Osteoblast (primary cell): Measurements from ENCODE around the gene PDGFA. TPM values are rescaled to one million over a fixed set of nuclear protein-coding genes. Genes with fewer than 3 reads are reported as not detected.

ENCODE experiments used
- DNase-seq: peaks from one replicate; pipeline ENCODE4 v3.0.0; 2011; ENCODE audit warnings: low spot score, mixed read lengths; ENCODE audit not compliant: insufficient read length; ENCODE audit errors: missing footprints
- H2AFZ ChIP-seq: 2 replicates; pipeline ENCODE4 v1.6.0; 2011; ENCODE audit warnings: mild to moderate bottlenecking, low read length
- H3K27ac ChIP-seq: 2 replicates; pipeline ENCODE4 v1.5.1; 2011; ENCODE audit warnings: mild to moderate bottlenecking, low read depth, low read length, moderate library complexity
- H3K27me3 ChIP-seq: 2 replicates; pipeline ENCODE4 v1.6.0; 2012; ENCODE audit warnings: mild to moderate bottlenecking, control low read depth, inconsistent platforms, low read length, moderate library complexity; ENCODE audit not compliant: insufficient read depth
- H3K36me3 ChIP-seq: 2 replicates; pipeline ENCODE4 v1.5.1; 2011; ENCODE audit warnings: mild to moderate bottlenecking, low read length, control low read depth, moderate library complexity; ENCODE audit not compliant: insufficient read depth
- H3K4me1 ChIP-seq: 2 replicates; pipeline ENCODE4 v1.5.1; 2011; ENCODE audit warnings: mild to moderate bottlenecking, low read length, control low read depth, moderate library complexity; ENCODE audit not compliant: insufficient read depth
- H3K4me2 ChIP-seq: 2 replicates; pipeline ENCODE4 v1.6.0; 2011; ENCODE audit warnings: mild to moderate bottlenecking, low read length; ENCODE audit not compliant: insufficient read depth
- H3K4me3 ChIP-seq: fragments of 200-600 bp; sonication (generic); 3 replicates; pipeline ENCODE4 v1.5.1; 2012; ENCODE audit warnings: mild to moderate bottlenecking, low read length, inconsistent platforms; ENCODE audit not compliant: insufficient read depth
- H3K79me2 ChIP-seq: 2 replicates; pipeline ENCODE4 v1.6.0; 2012; ENCODE audit warnings: mild to moderate bottlenecking, low read length, control low read depth, inconsistent platforms; ENCODE audit not compliant: insufficient read depth
- H3K9me3 ChIP-seq: 2 replicates; pipeline ENCODE4 v1.5.1; 2011; ENCODE audit warnings: low read depth, low read length, control low read depth
- H4K20me1 ChIP-seq: 2 replicates; pipeline ENCODE4 v1.6.0; 2012; ENCODE audit warnings: mild to moderate bottlenecking, low read length, control low read depth; ENCODE audit not compliant: insufficient read depth
- total RNA-seq: library from RNA; depleted of rRNA; stranded (reverse); fragments of >200 nt; gene quantifications from 2 replicates; pipeline ENCODE4 v1.2.3, GENCODE V29; 2012
- TF ChIP-seq, protein P1 (sequence below): IDR thresholded peaks from 2 replicates; pipeline ENCODE4 v1.5.1; 2011; ENCODE audit warnings: mild to moderate bottlenecking, low read depth, low read length, moderate library complexity; ENCODE audit errors: extremely low read depth

The PDGFA gene
- total RNA-seq, 1 donor: 32.6 TPM

DNA sequence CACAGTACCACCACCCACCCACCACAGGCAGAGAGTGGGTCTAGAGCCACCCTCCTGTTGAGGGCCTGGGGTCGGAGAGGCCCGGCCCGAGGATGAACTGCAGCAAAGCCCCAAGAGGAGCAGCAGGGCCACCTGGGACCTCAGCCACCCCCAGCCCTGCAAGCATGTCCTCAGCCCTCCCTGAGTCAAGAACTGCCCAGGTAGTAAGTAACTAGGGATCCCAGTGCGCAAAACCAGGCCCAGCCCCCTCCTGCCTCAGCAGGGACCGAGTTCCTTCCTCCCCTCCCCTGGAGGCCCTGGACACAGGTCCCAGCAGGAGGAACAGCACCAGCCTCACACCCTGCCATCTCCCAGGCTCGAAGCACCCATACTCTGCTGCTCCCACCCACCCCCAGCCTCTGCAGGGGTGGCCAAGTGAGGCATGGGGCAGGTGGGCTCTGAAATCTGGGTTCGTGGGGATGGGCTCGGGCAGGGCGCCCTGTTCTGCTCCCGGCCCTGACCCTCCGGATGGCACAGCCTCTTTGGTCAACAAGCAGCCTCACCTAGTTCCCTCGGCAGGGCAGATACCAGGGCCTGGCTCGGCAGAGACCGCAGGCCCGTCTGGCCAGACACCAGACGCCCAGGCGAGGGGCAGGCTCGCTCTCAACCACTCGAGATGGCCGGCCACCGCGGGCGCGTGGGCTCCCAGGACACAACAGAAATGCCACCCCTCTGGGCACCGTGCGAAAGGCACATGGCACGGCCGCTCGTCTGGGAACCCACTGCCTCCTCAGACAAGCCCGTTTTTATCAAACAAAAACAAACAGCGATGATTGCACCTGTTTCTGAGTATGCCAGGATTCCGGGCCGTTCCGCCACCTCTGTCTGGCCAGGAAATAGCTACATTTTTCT lies 15.2 kb downstream of the PDGFA start:
- Histone ChIP-seq H3K4me1 (no peaks in the 10 kb centered on the region), H3K4me3 (no peak overlapping the region), H3K79me2 (peaks cover 68% of the 10 kb centered on the region), H3K27me3 (no peaks in the 10 kb centered on the region), H2AFZ (no peak overlapping the region), H3K9me3 (no peaks in the 10 kb centered on the region), H3K4me2 (no peak overlapping the region), H4K20me1 (peaks cover 18% of the 10 kb centered on the region), H3K36me3 (peaks cover 71% of the 10 kb centered on the region), H3K27ac (no peak overlapping the region)
- DNase-seq: no peak
- TF ChIP-seq, protein P1, sequence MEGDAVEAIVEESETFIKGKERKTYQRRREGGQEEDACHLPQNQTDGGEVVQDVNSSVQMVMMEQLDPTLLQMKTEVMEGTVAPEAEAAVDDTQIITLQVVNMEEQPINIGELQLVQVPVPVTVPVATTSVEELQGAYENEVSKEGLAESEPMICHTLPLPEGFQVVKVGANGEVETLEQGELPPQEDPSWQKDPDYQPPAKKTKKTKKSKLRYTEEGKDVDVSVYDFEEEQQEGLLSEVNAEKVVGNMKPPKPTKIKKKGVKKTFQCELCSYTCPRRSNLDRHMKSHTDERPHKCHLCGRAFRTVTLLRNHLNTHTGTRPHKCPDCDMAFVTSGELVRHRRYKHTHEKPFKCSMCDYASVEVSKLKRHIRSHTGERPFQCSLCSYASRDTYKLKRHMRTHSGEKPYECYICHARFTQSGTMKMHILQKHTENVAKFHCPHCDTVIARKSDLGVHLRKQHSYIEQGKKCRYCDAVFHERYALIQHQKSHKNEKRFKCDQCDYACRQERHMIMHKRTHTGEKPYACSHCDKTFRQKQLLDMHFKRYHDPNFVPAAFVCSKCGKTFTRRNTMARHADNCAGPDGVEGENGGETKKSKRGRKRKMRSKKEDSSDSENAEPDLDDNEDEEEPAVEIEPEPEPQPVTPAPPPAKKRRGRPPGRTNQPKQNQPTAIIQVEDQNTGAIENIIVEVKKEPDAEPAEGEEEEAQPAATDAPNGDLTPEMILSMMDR: no peak

DNA sequence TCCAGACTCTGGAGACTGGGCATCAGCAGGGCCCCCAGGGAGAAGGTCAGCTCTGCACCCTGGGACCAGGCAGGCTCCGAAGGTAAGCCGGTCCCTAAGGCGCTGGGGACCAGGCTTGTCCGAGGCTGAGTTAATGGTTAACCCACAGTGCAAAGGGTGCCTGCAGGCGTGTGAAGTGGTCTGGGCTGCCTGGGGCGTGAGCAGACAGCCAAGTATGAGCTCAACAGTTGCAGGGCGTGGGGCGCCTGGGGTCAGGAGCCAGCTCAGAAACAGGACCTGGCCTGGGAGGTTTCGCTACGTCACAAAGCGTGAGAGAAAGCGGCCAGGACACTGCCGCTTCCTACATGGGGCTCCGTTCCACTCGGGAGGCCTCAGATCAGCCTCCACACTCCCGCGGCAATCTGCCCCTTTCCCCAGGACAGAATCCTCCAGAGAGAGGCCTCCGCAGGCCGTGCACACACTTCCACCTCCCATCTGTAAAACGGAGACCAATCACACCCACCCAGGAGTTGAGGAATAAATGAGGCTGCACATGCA lies 16.0 kb downstream of the PDGFA start:
- H3K79me2 ChIP-seq: peaks cover 64% of the 10 kb centered on the region
- H4K20me1 ChIP-seq: peaks cover 24% of the 10 kb centered on the region
- H3K27me3 ChIP-seq: no peaks in the 10 kb centered on the region
- H3K27ac ChIP-seq: no peak overlapping the region
- H3K36me3 ChIP-seq: peaks cover 71% of the 10 kb centered on the region
- H2AFZ ChIP-seq: no peak overlapping the region
- H3K4me2 ChIP-seq: no peak overlapping the region
- DNase-seq: no peak
- H3K4me3 ChIP-seq: no peak overlapping the region
- TF ChIP-seq, protein P1: no peak
- H3K9me3 ChIP-seq: no peaks in the 10 kb centered on the region
- no peaks in the 10 kb centered on the region for H3K4me1 ChIP-seq

DNA sequence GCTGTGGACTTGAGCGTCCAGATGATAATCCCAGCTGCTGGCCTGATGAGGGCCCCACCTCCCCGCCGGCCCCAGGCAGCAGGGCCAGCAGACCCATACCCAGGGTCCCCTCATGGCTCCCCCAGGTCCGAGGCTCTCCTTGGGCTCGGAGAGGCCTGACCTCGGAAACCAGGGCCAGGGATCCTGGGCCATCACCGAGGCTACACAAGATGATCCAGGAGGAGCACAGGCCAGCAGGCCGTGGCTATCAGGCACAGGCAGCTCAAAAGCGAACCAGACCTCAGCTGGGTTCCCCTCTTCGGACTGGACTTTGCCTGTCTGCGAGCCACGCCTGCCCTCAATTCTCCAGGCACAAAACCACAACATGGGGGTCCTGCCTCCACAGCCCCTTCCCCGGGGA lies 17.4 kb downstream of the PDGFA start:
- Histone ChIP-seq H3K4me1 (no peaks in the 10 kb centered on the region), H3K4me3 (no peak overlapping the region), H3K27me3 (no peaks in the 10 kb centered on the region), H3K36me3 (peaks cover 74% of the 10 kb centered on the region), H3K9me3 (no peaks in the 10 kb centered on the region), H2AFZ (no peak overlapping the region), H3K79me2 (peaks cover 54% of the 10 kb centered on the region), H3K4me2 (no peak overlapping the region), H4K20me1 (peaks cover 28% of the 10 kb centered on the region), H3K27ac (no peak overlapping the region)
- no peak for DNase-seq
- TF ChIP-seq, protein P1: no peak

DNA sequence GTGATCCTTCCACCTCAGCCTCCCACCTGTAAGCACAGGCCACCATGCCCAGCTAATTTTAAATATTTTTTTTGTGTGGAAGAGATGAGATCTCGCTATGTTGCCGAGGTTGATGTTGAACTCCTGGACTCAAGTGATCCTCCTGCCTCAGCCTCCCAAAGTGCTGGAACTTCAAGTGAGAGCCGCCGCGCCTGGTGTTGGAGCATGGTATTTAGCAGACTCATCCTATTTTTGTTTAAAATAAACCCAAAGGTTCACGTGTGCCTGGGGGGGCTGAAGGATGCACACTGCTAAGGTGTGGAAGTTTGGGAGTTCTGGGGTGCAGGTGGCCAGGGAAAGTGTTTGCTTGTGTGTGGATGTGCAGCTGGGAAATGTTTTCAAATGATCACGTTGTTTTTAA lies 18.1 kb downstream of the PDGFA start:
- TF ChIP-seq, protein P1: no peak
- Histone ChIP-seq H3K27me3 (no peaks in the 10 kb centered on the region), H3K27ac (no peak overlapping the region), H3K4me3 (no peak overlapping the region), H3K4me1 (no peaks in the 10 kb centered on the region), H3K9me3 (no peaks in the 10 kb centered on the region), H4K20me1 (peaks cover 28% of the 10 kb centered on the region), H3K79me2 (peaks cover 46% of the 10 kb centered on the region), H3K4me2 (no peak overlapping the region), H2AFZ (no peak overlapping the region), H3K36me3 (peaks cover 73% of the 10 kb centered on the region)
- DNase-seq: no peak
